Stimulated activated CD8-positive, alpha-beta memory T cell treated with anti-CD3 and anti-CD28 coated beads, Interleukin-7, amount 100 ng/mL, for 48 hours (primary cell): ENCODE data around the gene SP140L.
"Not testable (repeated sequence)": the region's sequence is repeated elsewhere in the genome, so short reads cannot be mapped to it uniquely, and the experiment has no call there.

Experiments
- DNase-seq, 2 donors: peaks; one replicate each; pipeline ENCODE4 v3.0.0-alpha.2; 2020; ENCODE audit warnings: low read depth in 1 of 2; ENCODE audit errors: extremely low read depth in 1 of 2

The SP140L gene

GRCh38 chr2:230362030-230362691 is 35.2 kb downstream of the SP140L start:
- DNase-seq: no peak

- DNase-seq: no peak
Observed at GRCh38 chr2:230382108-230382507, 55.1 kb downstream of the SP140L start.

GRCh38 chr2:230383453-230383852 is 56.5 kb downstream of the SP140L start:
- no peak for DNase-seq

GRCh38 chr2:230384986-230385385 is 58.0 kb downstream of the SP140L start:
- DNase-seq: no peak

GRCh38 chr2:230394301-230394700 is 67.3 kb downstream of the SP140L start:
- DNase-seq: no peak

- not testable (repeated sequence) for DNase-seq
Observed at GRCh38 chr2:230398698-230399097, 71.7 kb downstream of the SP140L start.

GRCh38 chr2:230400041-230400440 is 73.0 kb downstream of the SP140L start:
- DNase-seq: no peak

GRCh38 chr2:230400454-230400853 is 73.5 kb downstream of the SP140L start:
- DNase-seq: no peak

GRCh38 chr2:230401026-230401425 is 74.0 kb downstream of the SP140L start:
- DNase-seq: not testable (repeated sequence)

GRCh38 chr2:230403746-230404145 is 76.8 kb downstream of the SP140L start:
- DNase-seq: no peak

GRCh38 chr2:230405824-230406223 is 78.8 kb downstream of the SP140L start:
- no peak for DNase-seq

GRCh38 chr2:230408244-230408842 is 81.3 kb downstream of the SP140L start:
- DNase-seq: no peak

- not testable (repeated sequence) for DNase-seq
Observed at GRCh38 chr2:230409316-230409715, 82.3 kb downstream of the SP140L start.

GRCh38 chr2:230410263-230410662 is 83.3 kb downstream of the SP140L start:
- DNase-seq: no peak

GRCh38 chr2:230410861-230411569 is 84.0 kb downstream of the SP140L start:
- DNase-seq: no peak

- peak; percentile 24 to 48 for DNase-seq
Observed at GRCh38 chr2:230411570-230412370, 84.8 kb downstream of the SP140L start.

GRCh38 chr2:230412371-230412711 is 85.3 kb downstream of the SP140L start:
- DNase-seq: no peak

GRCh38 chr2:230412846-230413245 is 85.9 kb downstream of the SP140L start:
- DNase-seq: no peak

- DNase-seq: no peak
Observed at GRCh38 chr2:230413479-230413878, 86.5 kb downstream of the SP140L start.

- DNase-seq: no peak
Observed at GRCh38 chr2:230414302-230414701, 87.3 kb downstream of the SP140L start.

- peak; percentile 64 to 77 for DNase-seq
Observed at GRCh38 chr2:230416061-230416721, 89.2 kb downstream of the SP140L start, which contains the start of gene SP100. SP100 (plus strand) TSS chr2:230416201; CDS start chr2:230416297, 96 bp downstream.
